GM12801 (cell line): ENCODE results near the gene PLS3.

Experiments
- CTCF ChIP-seq: IDR thresholded peaks from one replicate; pipeline ENCODE4 v1.5.1; 2011; ENCODE audit warnings: control low read depth; ENCODE audit not compliant: insufficient read length; ENCODE audit errors: extremely low read depth

The PLS3 gene

GRCh38 chrX:115560978-115561604 lies at the start of gene PLS3:
PLS3 (plus strand) TSS chrX:115561174; CDS start chrX:115610251, 49,077 bp downstream.
- no peak for TF ChIP-seq CTCF

GRCh38 chrX:115518113-115518512 lies 42.9 kb upstream of the PLS3 start:
- no peak for TF ChIP-seq CTCF

- no peak for TF ChIP-seq CTCF
These were observed 39.2 kb upstream of the PLS3 start for GRCh38 chrX:115521741-115522140.

- no peak for TF ChIP-seq CTCF
These were observed 38.0 kb upstream of the PLS3 start for GRCh38 chrX:115522952-115523351.

GRCh38 chrX:115525486-115525885 lies 35.5 kb upstream of the PLS3 start:
- no peak for TF ChIP-seq CTCF

- TF ChIP-seq CTCF, result no peak
These were observed 29.1 kb upstream of the PLS3 start for GRCh38 chrX:115531818-115532403.

- TF ChIP-seq CTCF, result no peak
These were observed 27.5 kb upstream of the PLS3 start for GRCh38 chrX:115533485-115533884.
